ENCODE results near the gene ITPR1. TPM values are rescaled to one million over a fixed set of nuclear protein-coding genes. Genes with fewer than 3 reads are reported as not detected.

Gene ITPR1
- total and polyA plus RNA-seq, 2 of the 4 experiments (the other 2 are of a cell fraction): 1.8 to 5.7 TPM

DNA sequence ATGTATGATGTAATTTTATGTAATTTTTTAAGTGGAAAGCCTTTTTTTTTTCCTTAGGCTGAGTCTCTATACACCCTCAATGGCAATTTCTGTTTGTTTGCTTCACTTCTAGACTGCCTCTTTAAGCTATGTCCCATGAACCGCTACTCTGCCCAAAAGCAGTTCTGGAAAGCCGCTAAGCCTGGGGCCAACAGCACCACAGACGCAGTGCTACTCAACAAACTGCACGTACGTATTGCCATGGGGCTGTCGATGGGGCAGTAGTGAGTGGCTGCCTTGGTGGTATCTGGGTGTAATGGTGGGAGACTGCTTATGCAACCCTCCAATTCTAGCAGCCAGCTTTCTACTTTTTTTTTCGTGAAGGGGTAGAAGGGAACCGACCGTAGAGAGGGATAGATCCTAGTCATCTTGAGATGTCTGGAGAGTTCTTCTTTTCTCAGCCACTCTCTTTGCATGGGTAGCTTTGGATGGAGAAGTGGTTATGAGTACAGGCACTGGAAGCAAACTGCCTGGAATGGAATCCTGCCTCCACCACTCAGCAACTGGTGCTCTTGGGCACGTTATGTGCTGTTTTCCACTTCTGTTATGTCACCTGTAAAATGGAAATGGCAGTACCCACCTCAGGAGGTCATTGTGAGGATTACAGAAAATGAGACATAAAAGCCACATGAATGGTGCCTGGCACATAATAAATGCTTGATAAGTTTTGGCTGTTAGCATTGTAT lies 134.7 kb downstream of the ITPR1 start:
- Histone ChIP-seq H2BK20ac (ENCODE audit: low read depth, low read length) (no peak overlapping the region), H4K5ac (ENCODE audit: low read depth, low read length) (no peak overlapping the region), H4K20me1 (ENCODE audit: insufficient read depth, low read length) (no peaks in the 10 kb centered on the region), H3K27ac (ENCODE audit: insufficient read depth, low read length) (no peak overlapping the region), H3K9ac (ENCODE audit: low read depth, low read length) (no peak overlapping the region), H3K14ac (replicated peaks; ENCODE audit: low read depth, low read length) (no peak overlapping the region), H2BK120ac (ENCODE audit: low read depth, low read length) (no peak overlapping the region), H3K9me3 (ENCODE audit: control insufficient read depth, insufficient read depth, low read length) (no peaks in the 10 kb centered on the region), H3K23ac (ENCODE audit: low read depth, low read length) (no peak overlapping the region), H2BK5ac (ENCODE audit: low read depth, low read length, poor library complexity, severe bottlenecking) (no peak overlapping the region), H2BK15ac (ENCODE audit: low read depth, low read length) (no peak overlapping the region), H3K4ac (ENCODE audit: low read depth, low read length) (no peak overlapping the region), H2AK9ac (replicated peaks; ENCODE audit: low read depth, low read length, poor library complexity) (no peak overlapping the region), H3K4me1 (ENCODE audit: control insufficient read depth, insufficient read depth, low read length) (no peaks in the 10 kb centered on the region), H3K4me3 (ENCODE audit: insufficient read depth, low read depth, low read length) (no peak overlapping the region), H3K27me3 (ENCODE audit: control insufficient read depth, insufficient read depth, low read length) (no peaks in the 10 kb centered on the region), H3K36me3 (ENCODE audit: control insufficient read depth, insufficient read depth, low read length) (no peaks in the 10 kb centered on the region), H3K4me2 (ENCODE audit: low read depth, low read length) (no peak overlapping the region), H4K91ac (ENCODE audit: insufficient read depth, low read depth, low read length) (no peak overlapping the region), H4K8ac (ENCODE audit: low read depth in 2 of 2, low read length in 2 of 2) (no peak overlapping the region), H3K56ac (ENCODE audit: extremely low read depth, insufficient read depth, low read length) (no peak overlapping the region), H3K79me1 (ENCODE audit: low read depth in 1 of 2, low read length in 2 of 2) (no peaks in the 10 kb centered on the region), H3K18ac (ENCODE audit: low read depth, low read length) (no peak overlapping the region), H3K9me1 (ENCODE audit: insufficient read depth, low read length) (no peaks in the 10 kb centered on the region), H2AFZ (replicated peaks; ENCODE audit: low read length, poor library complexity) (peak overlapping the region; percentile 43), H2AK5ac (ENCODE audit: low read depth, low read length) (no peak overlapping the region)
- ChIA-PET POLR2A (ENCODE audit: unreplicated experiment) (interaction anchor here (0.6 kb wide), 1 partner anchor 28 kb away, joined by 4 read pairs; no protein-coding TSS in a partner anchor), CTCF (interaction anchor here (0.6 to 1.4 kb wide), 3 partner anchors 277 to 338 kb away, joined by 3 to 6 read pairs (median 5); no protein-coding TSS in a partner anchor)
- WGBS, 2 experiments (ENCODE audit: extremely low coverage in 2 of 2, insufficient read length in 1 of 2): no CpG with 5 or more reads among the region's 10 CpGs
- DNase-seq: no peak
- ATAC-seq (ENCODE audit: low read depth): no peak
- no TSS peak for BruUV-seq (replicated peaks)
- TF ChIP-seq FOS (IDR thresholded peaks at IDR 0.05; ENCODE audit: low read depth, low read length) (no peak), BHLHE40 (IDR thresholded peaks at IDR 0.05; ENCODE audit: low read depth, low read length) (no peak), SMC3 (IDR thresholded peaks at IDR 0.05; ENCODE audit: low read depth, low read length) (no peak), RAD21 (IDR thresholded peaks at IDR 0.05; ENCODE audit: low read length) (no peak), MAFK (IDR thresholded peaks at IDR 0.05; ENCODE audit: low read depth, low read length) (no peak)
- TF ChIP-seq, protein P1, sequence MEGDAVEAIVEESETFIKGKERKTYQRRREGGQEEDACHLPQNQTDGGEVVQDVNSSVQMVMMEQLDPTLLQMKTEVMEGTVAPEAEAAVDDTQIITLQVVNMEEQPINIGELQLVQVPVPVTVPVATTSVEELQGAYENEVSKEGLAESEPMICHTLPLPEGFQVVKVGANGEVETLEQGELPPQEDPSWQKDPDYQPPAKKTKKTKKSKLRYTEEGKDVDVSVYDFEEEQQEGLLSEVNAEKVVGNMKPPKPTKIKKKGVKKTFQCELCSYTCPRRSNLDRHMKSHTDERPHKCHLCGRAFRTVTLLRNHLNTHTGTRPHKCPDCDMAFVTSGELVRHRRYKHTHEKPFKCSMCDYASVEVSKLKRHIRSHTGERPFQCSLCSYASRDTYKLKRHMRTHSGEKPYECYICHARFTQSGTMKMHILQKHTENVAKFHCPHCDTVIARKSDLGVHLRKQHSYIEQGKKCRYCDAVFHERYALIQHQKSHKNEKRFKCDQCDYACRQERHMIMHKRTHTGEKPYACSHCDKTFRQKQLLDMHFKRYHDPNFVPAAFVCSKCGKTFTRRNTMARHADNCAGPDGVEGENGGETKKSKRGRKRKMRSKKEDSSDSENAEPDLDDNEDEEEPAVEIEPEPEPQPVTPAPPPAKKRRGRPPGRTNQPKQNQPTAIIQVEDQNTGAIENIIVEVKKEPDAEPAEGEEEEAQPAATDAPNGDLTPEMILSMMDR (conservative IDR thresholded peaks at IDR 0.05; ENCODE audit: low read depth, low read length): no peak
- TF ChIP-seq, protein P2, sequence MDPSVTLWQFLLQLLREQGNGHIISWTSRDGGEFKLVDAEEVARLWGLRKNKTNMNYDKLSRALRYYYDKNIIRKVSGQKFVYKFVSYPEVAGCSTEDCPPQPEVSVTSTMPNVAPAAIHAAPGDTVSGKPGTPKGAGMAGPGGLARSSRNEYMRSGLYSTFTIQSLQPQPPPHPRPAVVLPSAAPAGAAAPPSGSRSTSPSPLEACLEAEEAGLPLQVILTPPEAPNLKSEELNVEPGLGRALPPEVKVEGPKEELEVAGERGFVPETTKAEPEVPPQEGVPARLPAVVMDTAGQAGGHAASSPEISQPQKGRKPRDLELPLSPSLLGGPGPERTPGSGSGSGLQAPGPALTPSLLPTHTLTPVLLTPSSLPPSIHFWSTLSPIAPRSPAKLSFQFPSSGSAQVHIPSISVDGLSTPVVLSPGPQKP (IDR thresholded peaks at IDR 0.05; ENCODE audit: borderline replicate concordance, low read depth, low read length): no peak
- TF ChIP-seq, protein P3, sequence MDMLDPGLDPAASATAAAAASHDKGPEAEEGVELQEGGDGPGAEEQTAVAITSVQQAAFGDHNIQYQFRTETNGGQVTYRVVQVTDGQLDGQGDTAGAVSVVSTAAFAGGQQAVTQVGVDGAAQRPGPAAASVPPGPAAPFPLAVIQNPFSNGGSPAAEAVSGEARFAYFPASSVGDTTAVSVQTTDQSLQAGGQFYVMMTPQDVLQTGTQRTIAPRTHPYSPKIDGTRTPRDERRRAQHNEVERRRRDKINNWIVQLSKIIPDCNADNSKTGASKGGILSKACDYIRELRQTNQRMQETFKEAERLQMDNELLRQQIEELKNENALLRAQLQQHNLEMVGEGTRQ (IDR thresholded peaks at IDR 0.05; ENCODE audit: low read depth, low read length): no peak
- in situ Hi-C loops (cut with MboI; ENCODE audit: low sequenced_read_pairs): no loop called here
- dilution Hi-C loops (cut with HindIII; ENCODE audit: low sequenced_read_pairs, unreplicated experiment): no loop called here
- intact Hi-C loops (cut with micrococcal nuclease): no loop called here
